ENCODE data around the gene ZNF579.

DNA sequence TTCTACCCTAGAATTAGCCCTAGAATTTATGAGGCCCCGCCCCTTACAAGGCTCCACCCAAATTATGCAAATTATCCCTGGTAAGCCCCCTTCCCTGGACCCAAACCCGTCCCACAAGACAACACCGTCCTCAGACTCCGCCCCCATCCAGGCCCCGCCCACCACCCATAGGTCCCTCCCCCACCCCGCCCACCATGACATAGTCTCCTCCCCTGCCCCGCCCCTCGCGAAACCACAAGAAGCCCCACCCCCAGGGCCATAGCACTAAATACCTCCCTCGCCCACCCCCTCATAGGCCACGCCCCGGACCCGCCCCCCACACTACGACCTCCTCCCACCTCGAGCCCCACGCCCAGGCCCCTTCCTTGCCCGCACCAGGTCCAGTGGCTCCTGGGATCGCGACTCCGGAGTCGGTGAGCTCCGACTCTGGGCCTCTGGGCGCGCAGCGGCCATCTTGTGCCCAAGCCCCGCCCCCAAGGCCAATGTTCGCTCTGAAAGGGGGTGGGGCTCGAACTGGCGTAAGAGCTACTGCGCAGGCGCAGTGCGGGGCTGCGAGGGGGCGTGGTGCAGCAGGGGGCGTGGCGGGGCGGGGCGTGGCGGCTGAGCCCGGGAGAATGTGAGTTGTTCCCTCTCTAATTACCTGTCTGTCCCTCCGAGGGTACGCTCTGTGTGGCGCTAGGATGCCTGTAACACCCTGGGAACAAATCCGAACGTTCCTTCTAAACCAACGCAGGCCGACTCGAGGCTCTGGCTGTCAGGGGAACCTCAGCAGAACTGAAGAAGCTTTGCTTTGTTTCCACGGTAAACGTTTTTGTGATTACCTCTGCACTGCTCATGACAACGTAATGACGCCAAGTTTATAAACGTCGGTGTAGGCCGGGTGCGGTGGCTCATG is 43.7 kb upstream of the ZNF579 start, which contains the start of gene ZNF784:
- TF ChIP-seq POLR2A (IDR thresholded peaks at IDR 0.05): peak; percentile 77
- no peak for TF ChIP-seq EP300 (IDR thresholded peaks at IDR 0.05; ENCODE audit: low read depth)
- no peak for TF ChIP-seq CTCF (IDR thresholded peaks at IDR 0.05)
- TF ChIP-seq POLR2AphosphoS5 (IDR thresholded peaks at IDR 0.05): peak; percentile 63 to 76 (median 71)

All from transverse colon (tissue), 4 donors.